Adrenal gland (tissue), 5 donors: ENCODE results near the gene CTCF.

Source experiments
- POLR2A ChIP-seq, 2 donors: fragments of 450-650 bp; IDR thresholded peaks; one replicate each; pipeline ENCODE4 v1.6.1; 2017; ENCODE audit warnings: antibody characterized with exemption in 2 of 2, mild to moderate bottlenecking in 2 of 2, moderate library complexity in 1 of 2
- TF ChIP-seq, protein P1 (sequence below), 6 experiments: fragments of 450-650 bp in 4 of 6; fragments of 200-600 bp in 2 of 6; sonication (generic) in 1 of 6; IDR thresholded peaks; 1 replicate in 5 of 6; 2 replicates in 1 of 6; pipeline versions ENCODE4 v1.5.1 to v1.8.0; 2016 to 2021; ENCODE audit warnings: antibody characterized with exemption in 6 of 6, mild to moderate bottlenecking in 2 of 6, moderate library complexity in 1 of 6
- donor health status: DM: no; HTN: no; CAD: no.

DNA sequence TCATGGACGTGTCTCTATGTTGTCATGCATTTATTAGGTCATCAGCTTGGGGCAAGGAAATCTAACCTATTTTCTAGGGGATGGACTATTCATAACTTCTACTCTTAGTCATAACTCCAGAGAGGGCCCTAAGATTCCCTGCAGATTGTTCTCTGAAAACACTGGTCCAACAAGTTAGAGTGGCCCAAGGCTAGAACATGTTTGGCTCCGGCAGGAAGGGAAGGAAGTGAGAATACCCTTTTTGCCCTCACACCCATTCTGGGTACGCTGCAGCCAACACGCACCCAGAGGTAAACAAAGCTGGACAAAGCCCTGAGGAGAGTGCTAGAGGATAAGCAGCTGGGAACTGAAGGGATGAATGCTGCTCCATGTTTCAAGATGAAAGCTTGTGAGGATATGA is 114.2 kb downstream of the CTCF start:
- TF ChIP-seq, protein P1, sequence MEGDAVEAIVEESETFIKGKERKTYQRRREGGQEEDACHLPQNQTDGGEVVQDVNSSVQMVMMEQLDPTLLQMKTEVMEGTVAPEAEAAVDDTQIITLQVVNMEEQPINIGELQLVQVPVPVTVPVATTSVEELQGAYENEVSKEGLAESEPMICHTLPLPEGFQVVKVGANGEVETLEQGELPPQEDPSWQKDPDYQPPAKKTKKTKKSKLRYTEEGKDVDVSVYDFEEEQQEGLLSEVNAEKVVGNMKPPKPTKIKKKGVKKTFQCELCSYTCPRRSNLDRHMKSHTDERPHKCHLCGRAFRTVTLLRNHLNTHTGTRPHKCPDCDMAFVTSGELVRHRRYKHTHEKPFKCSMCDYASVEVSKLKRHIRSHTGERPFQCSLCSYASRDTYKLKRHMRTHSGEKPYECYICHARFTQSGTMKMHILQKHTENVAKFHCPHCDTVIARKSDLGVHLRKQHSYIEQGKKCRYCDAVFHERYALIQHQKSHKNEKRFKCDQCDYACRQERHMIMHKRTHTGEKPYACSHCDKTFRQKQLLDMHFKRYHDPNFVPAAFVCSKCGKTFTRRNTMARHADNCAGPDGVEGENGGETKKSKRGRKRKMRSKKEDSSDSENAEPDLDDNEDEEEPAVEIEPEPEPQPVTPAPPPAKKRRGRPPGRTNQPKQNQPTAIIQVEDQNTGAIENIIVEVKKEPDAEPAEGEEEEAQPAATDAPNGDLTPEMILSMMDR (IDR thresholded peaks at IDR 0.05) = no peak
- no peak for TF ChIP-seq POLR2A (IDR thresholded peaks at IDR 0.05)
